ENCODE results near the gene TRIM5. TPM values are rescaled to one million over a fixed set of nuclear protein-coding genes. Genes with fewer than 3 reads are reported as not detected.

Gene TRIM5
- total RNA-seq, 1 donor from 2014 or later, result 28.5 TPM

DNA sequence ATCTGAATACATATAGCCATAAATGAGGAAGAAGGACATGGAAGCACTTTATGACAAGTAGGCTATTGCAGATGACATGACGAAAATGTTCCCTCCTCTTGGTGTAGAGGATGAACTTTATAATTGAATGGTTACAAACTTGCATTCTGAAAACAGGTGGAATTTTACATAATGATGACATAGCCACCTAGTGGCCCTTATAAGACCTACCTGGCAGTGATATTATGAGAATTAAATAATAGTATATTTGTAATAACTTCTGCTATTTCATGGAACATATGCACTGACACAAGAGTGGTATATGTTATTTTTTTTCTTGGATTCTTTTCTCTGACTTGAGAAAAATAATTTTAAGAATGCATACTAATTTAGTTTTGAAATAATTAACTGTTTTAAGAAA lies 27.6 kb upstream of the TRIM5 start:
- DNase-seq (ENCODE audit: low read depth), result no peak
- H3K4me3 ChIP-seq (ENCODE audit: low read depth, low read length), result no peak overlapping the region
- TF ChIP-seq, protein P1, sequence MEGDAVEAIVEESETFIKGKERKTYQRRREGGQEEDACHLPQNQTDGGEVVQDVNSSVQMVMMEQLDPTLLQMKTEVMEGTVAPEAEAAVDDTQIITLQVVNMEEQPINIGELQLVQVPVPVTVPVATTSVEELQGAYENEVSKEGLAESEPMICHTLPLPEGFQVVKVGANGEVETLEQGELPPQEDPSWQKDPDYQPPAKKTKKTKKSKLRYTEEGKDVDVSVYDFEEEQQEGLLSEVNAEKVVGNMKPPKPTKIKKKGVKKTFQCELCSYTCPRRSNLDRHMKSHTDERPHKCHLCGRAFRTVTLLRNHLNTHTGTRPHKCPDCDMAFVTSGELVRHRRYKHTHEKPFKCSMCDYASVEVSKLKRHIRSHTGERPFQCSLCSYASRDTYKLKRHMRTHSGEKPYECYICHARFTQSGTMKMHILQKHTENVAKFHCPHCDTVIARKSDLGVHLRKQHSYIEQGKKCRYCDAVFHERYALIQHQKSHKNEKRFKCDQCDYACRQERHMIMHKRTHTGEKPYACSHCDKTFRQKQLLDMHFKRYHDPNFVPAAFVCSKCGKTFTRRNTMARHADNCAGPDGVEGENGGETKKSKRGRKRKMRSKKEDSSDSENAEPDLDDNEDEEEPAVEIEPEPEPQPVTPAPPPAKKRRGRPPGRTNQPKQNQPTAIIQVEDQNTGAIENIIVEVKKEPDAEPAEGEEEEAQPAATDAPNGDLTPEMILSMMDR (conservative IDR thresholded peaks at IDR 0.05; ENCODE audit: low read depth, low read length), result peak; percentile 52

DNA sequence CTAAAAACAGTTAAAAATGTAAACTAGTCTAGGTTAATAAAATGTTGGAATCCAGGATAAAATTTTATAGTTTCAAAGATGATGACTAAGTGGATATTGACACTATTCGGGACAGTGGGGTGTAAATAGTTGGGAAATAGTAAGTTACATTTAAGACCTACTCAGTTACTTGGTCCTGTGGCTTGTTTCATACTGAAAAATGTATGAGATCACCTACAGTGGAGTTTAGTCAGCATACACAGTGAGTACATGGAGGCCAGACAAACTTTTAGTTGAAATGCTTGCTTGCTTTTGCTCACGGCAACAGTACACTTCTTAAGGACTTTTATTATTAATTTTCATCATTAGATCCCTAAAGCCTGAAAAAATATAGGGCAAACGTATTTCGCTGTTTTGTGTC lies 20.8 kb upstream of the TRIM5 start:
- no peak overlapping the region for H3K4me3 ChIP-seq (ENCODE audit: low read depth, low read length)
- no peak for DNase-seq (ENCODE audit: low read depth)
- TF ChIP-seq, protein P1 (conservative IDR thresholded peaks at IDR 0.05; ENCODE audit: low read depth, low read length), result no peak

- no peak for DNase-seq (ENCODE audit: low read depth)
- TF ChIP-seq, protein P1 (conservative IDR thresholded peaks at IDR 0.05; ENCODE audit: low read depth, low read length), result no peak
- no peak overlapping the region for H3K4me3 ChIP-seq (ENCODE audit: low read depth, low read length)
Observed at GRCh38 chr11:5703741-5704536, 19.1 kb upstream of the TRIM5 start.

- H3K4me3 ChIP-seq (ENCODE audit: low read depth, low read length), result no peak overlapping the region
- DNase-seq (ENCODE audit: low read depth), result no peak
- TF ChIP-seq, protein P1 (conservative IDR thresholded peaks at IDR 0.05; ENCODE audit: low read depth, low read length), result no peak
Observed at GRCh38 chr11:5701055-5701577, 16.2 kb upstream of the TRIM5 start.

- DNase-seq (ENCODE audit: low read depth), result no peak
- TF ChIP-seq, protein P1 (conservative IDR thresholded peaks at IDR 0.05; ENCODE audit: low read depth, low read length), result no peak
Observed at GRCh38 chr11:5700421-5701054, 15.7 kb upstream of the TRIM5 start.

DNA sequence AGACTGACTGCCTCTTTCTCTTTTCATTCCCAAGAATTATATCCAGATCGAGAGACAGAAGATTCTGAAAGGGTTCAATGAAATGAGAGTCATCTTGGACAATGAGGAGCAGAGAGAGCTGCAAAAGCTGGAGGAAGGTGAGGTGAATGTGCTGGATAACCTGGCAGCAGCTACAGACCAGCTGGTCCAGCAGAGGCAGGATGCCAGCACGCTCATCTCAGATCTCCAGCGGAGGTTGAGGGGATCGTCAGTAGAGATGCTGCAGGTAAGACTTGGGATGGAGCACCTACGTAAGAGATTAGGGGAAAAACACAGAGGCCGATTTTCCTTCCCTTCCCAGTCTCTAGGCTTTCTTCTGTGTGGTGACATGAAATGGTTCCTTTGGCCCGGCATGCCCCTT lies 13.4 kb upstream of the TRIM5 start:
- TF ChIP-seq, protein P1 (conservative IDR thresholded peaks at IDR 0.05; ENCODE audit: low read depth, low read length), result no peak
- DNase-seq (ENCODE audit: low read depth), result no peak
- no peak overlapping the region for H3K4me3 ChIP-seq (ENCODE audit: low read depth, low read length)

More at GRCh38 chr11:5700421-5701054, 15.7 kb upstream of the TRIM5 start:
- no peak overlapping the region for H3K4me3 ChIP-seq (ENCODE audit: low read depth, low read length)
